ENCODE data around the gene HIPK3. TPM values are rescaled to one million over a fixed set of nuclear protein-coding genes. Genes with fewer than 3 reads are reported as not detected.
"Not testable (repeated sequence)": the region's sequence is repeated elsewhere in the genome, so short reads cannot be mapped to it uniquely, and the experiment has no call there.

HIPK3 gene
- total RNA-seq, 4 donors from 2014 or later = 244 to 362 (median 344) TPM

GRCh38 chr11:33258631-33259205 is 1.5 kb downstream of the HIPK3 start:
- Histone ChIP-seq H3K27ac (replicated peaks in 1 of 4) (peak overlapping the region; percentile 96 to 100 (median 100)), H3K4me1 (peaks cover 35 to 53% (median 52%) of the 10 kb centered on the region in 4 donors), H3K36me3 (no peaks in the 10 kb centered on the region), H3K9me3 (no peaks in the 10 kb centered on the region), H3K4me3 (peak overlapping the region; percentile 81 to 99 (median 90)), H3K27me3 (no peaks in the 10 kb centered on the region)
- no peak for DNase-seq (ENCODE audit: extremely low spot score)
- intact Hi-C loops (cut with DNase I) = loop anchor here (5.0 kb wide), 1 partner anchor 74 kb away; no protein-coding TSS in a partner anchor
- WGBS = under 1% methylated on average over 14 of the region's 14 CpGs
- no peak for TF ChIP-seq POLR2A (IDR thresholded peaks at IDR 0.05; ENCODE audit: low read depth)
- no peak for TF ChIP-seq POLR2AphosphoS5 (IDR thresholded peaks at IDR 0.05)
- TF ChIP-seq, protein P1, sequence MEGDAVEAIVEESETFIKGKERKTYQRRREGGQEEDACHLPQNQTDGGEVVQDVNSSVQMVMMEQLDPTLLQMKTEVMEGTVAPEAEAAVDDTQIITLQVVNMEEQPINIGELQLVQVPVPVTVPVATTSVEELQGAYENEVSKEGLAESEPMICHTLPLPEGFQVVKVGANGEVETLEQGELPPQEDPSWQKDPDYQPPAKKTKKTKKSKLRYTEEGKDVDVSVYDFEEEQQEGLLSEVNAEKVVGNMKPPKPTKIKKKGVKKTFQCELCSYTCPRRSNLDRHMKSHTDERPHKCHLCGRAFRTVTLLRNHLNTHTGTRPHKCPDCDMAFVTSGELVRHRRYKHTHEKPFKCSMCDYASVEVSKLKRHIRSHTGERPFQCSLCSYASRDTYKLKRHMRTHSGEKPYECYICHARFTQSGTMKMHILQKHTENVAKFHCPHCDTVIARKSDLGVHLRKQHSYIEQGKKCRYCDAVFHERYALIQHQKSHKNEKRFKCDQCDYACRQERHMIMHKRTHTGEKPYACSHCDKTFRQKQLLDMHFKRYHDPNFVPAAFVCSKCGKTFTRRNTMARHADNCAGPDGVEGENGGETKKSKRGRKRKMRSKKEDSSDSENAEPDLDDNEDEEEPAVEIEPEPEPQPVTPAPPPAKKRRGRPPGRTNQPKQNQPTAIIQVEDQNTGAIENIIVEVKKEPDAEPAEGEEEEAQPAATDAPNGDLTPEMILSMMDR (IDR thresholded peaks at IDR 0.05) = no peak
- TF ChIP-seq EP300 (IDR thresholded peaks at IDR 0.05) = no peak

DNA sequence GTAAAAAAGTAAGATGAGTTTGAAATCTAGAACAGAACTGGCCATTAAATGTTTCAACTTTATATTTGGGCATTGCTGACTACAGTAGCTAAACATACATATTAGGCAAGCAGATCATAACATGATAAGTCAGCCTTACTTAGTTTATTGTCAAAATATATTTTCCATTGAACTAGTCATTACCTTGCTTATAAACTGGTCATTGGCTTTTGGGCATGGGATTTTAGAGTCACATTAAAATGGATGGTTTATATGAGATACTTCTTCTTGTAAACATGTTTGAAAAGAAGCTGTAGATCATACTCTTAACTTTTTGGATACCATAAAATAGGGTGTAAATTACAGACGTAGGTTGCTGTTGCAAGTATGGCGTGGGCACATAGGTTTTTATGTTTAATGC is 2.7 kb downstream of the HIPK3 start:
- Histone ChIP-seq H3K27ac (replicated peaks in 1 of 4) (peak overlapping the region; percentile 96 to 100 (median 100)), H3K27me3 (no peaks in the 10 kb centered on the region), H3K9me3 (no peaks in the 10 kb centered on the region), H3K36me3 (no peaks in the 10 kb centered on the region), H3K4me3 (peak overlapping the region; percentile 81 to 99 (median 90)), H3K4me1 (peaks cover 45 to 65% (median 63%) of the 10 kb centered on the region in 4 donors)
- 28% methylated on average over 2 of the region's 2 CpGs for WGBS
- TF ChIP-seq, protein P1 (IDR thresholded peaks at IDR 0.05) = no peak
- no peak for TF ChIP-seq POLR2AphosphoS5 (IDR thresholded peaks at IDR 0.05)
- TF ChIP-seq EP300 (IDR thresholded peaks at IDR 0.05) = no peak
- TF ChIP-seq POLR2A (IDR thresholded peaks at IDR 0.05; ENCODE audit: low read depth) = no peak
- DNase-seq (ENCODE audit: extremely low spot score) = no peak
- intact Hi-C loops (cut with DNase I) = loop anchor here (5.0 kb wide), 1 partner anchor 72 kb away; no protein-coding TSS in a partner anchor

- Histone ChIP-seq H3K4me3 (peak overlapping the region in 2 of 4 donors; percentile 9 to 21), H3K4me1 (peaks cover 50 to 71% (median 71%) of the 10 kb centered on the region in 4 donors)
- intact Hi-C loops (cut with DNase I) = not testable (repeated sequence)
Observed at GRCh38 chr11:33261350-33261749, 4.2 kb downstream of the HIPK3 start.

DNA sequence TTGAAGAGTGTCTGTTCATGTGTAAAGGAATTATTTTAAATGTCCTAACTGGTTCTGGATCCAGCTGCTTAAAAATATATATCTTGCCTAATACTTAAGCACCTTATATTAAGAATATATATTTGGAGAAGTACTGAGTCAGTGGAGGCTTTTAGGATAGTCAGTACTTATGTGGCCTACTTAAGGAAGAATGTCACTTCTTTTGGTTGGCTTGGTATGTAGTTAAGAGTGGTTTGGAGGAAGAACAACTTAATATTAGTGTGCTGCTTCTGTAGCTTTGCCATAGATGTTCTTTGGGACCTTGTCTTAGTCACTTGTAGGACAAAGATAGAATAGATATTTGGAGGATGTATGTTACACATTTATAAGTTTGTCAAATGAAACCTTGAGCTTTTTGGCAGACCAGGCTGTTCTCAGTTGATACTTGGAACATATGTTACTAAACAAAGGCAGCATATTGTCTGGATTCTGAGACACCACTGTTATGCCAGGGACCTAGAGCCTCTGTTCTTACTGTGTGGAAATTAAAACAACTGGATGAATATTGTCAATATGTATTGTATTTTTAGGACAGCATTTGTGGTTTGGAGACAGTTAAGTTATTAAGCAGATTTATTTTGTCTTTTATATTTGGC is 4.9 kb downstream of the HIPK3 start:
- H3K4me1 ChIP-seq = peaks cover 56 to 76% (median 74%) of the 10 kb centered on the region in 4 donors
- DNase-seq (ENCODE audit: extremely low spot score) = no peak
- no peak for TF ChIP-seq POLR2A (IDR thresholded peaks at IDR 0.05; ENCODE audit: low read depth)
- TF ChIP-seq, protein P1 (IDR thresholded peaks at IDR 0.05) = no peak
- H3K9me3 ChIP-seq = no peaks in the 10 kb centered on the region
- peak overlapping the region; percentile 58 to 100 (median 80) for H3K27ac ChIP-seq (replicated peaks in 1 of 4)
- intact Hi-C loops (cut with DNase I) = no loop called here
- peak overlapping the region in 2 of 4 donors; percentile 2 to 21 for H3K4me3 ChIP-seq
- no peaks in the 10 kb centered on the region for H3K27me3 ChIP-seq
- no peaks in the 10 kb centered on the region for H3K36me3 ChIP-seq

More at GRCh38 chr11:33261350-33261749, 4.2 kb downstream of the HIPK3 start:
- H3K9me3 ChIP-seq; H3K27me3 ChIP-seq; DNase-seq (ENCODE audit: extremely low spot score); H3K36me3 ChIP-seq: not testable (repeated sequence)
- peak overlapping the region; percentile 58 to 100 (median 80) for H3K27ac ChIP-seq (replicated peaks in 1 of 4)
- 95% methylated on average over 1 of the region's 1 CpG for WGBS

- Histone ChIP-seq H3K9me3 (no peaks in the 10 kb centered on the region), H3K4me1 (peaks cover 66 to 90% (median 88%) of the 10 kb centered on the region in 4 donors), H3K27me3 (no peaks in the 10 kb centered on the region), H3K27ac (replicated peaks in 1 of 4) (peak overlapping the region; percentile 58 to 100 (median 80)), H3K4me3 (peak overlapping the region in 3 of 4 donors; percentile 8 to 25 (median 12)), H3K36me3 (no peaks in the 10 kb centered on the region)
- TF ChIP-seq EP300 (IDR thresholded peaks at IDR 0.05) (no peak), POLR2A (IDR thresholded peaks at IDR 0.05; ENCODE audit: low read depth) (no peak), POLR2AphosphoS5 (IDR thresholded peaks at IDR 0.05) (no peak)
- TF ChIP-seq, protein P1 (IDR thresholded peaks at IDR 0.05) = no peak
- DNase-seq (ENCODE audit: extremely low spot score) = no peak
- intact Hi-C loops (cut with DNase I) = no loop called here
- 27% methylated on average over 2 of the region's 2 CpGs for WGBS
Observed at GRCh38 chr11:33263549-33263948, 6.4 kb downstream of the HIPK3 start.

Measured in esophagus muscularis mucosa (tissue), 4 donors.